ENCODE measurements around the gene RFX1. TPM values are rescaled to one million over a fixed set of nuclear protein-coding genes. Genes with fewer than 3 reads are reported as not detected.

Gene RFX1
- total RNA-seq, 1 donor from 2014 or later, result 19.9 TPM

GRCh38 chr19:13920940-13921747 lies 85.0 kb downstream of the RFX1 start:
- no peak for DNase-seq (ENCODE audit: low read depth, low spot score)
- Mint-ChIP-seq H3K4me1 (peaks cover 4% of the 10 kb centered on the region), H3K27ac (ENCODE audit: unreplicated experiment) (peak overlapping the region; percentile 69), H3K4me3 (no peak overlapping the region), H3K36me3 (ENCODE audit: low read depth) (peaks cover 34% of the 10 kb centered on the region), H3K27me3 (ENCODE audit: low read depth) (no peaks in the 10 kb centered on the region), H3K9me3 (peaks cover 3% of the 10 kb centered on the region)
- no peak for TF ChIP-seq CTCF (conservative IDR thresholded peaks at IDR 0.05)

GRCh38 chr19:13920524-13920923 lies 85.6 kb downstream of the RFX1 start:
- no peak overlapping the region for H3K4me3 Mint-ChIP-seq
- peaks cover 4% of the 10 kb centered on the region for H3K4me1 Mint-ChIP-seq
- peaks cover 32% of the 10 kb centered on the region for H3K36me3 Mint-ChIP-seq (ENCODE audit: low read depth)
- no peak for TF ChIP-seq CTCF (conservative IDR thresholded peaks at IDR 0.05)
- H3K9me3 Mint-ChIP-seq, result peaks cover 3% of the 10 kb centered on the region
- no peaks in the 10 kb centered on the region for H3K27me3 Mint-ChIP-seq (ENCODE audit: low read depth)
- H3K27ac Mint-ChIP-seq (ENCODE audit: unreplicated experiment), result no peak overlapping the region
- DNase-seq (ENCODE audit: low read depth, low spot score), result no peak

- Mint-ChIP-seq H3K36me3 (ENCODE audit: low read depth) (peaks cover 28% of the 10 kb centered on the region), H3K9me3 (peaks cover 3% of the 10 kb centered on the region), H3K27ac (ENCODE audit: unreplicated experiment) (no peak overlapping the region), H3K4me1 (peaks cover 4% of the 10 kb centered on the region), H3K4me3 (no peak overlapping the region), H3K27me3 (ENCODE audit: low read depth) (no peaks in the 10 kb centered on the region)
- TF ChIP-seq CTCF (conservative IDR thresholded peaks at IDR 0.05), result no peak
- DNase-seq (ENCODE audit: low read depth, low spot score), result no peak
These were observed 87.3 kb downstream of the RFX1 start for GRCh38 chr19:13918726-13919411.

- Mint-ChIP-seq H3K9me3 (peaks cover 3% of the 10 kb centered on the region), H3K36me3 (ENCODE audit: low read depth) (peaks cover 25% of the 10 kb centered on the region), H3K4me3 (no peak overlapping the region), H3K4me1 (peaks cover 4% of the 10 kb centered on the region), H3K27me3 (ENCODE audit: low read depth) (no peaks in the 10 kb centered on the region), H3K27ac (ENCODE audit: unreplicated experiment) (no peak overlapping the region)
- no peak for TF ChIP-seq CTCF (conservative IDR thresholded peaks at IDR 0.05)
- DNase-seq (ENCODE audit: low read depth, low spot score), result no peak
These were observed 88.2 kb downstream of the RFX1 start for GRCh38 chr19:13917888-13918406.

GRCh38 chr19:13914777-13915176 lies 91.3 kb downstream of the RFX1 start:
- no peak for DNase-seq (ENCODE audit: low read depth, low spot score)
- Mint-ChIP-seq H3K36me3 (ENCODE audit: low read depth) (peaks cover 5% of the 10 kb centered on the region), H3K4me1 (no peaks in the 10 kb centered on the region), H3K27ac (ENCODE audit: unreplicated experiment) (no peak overlapping the region), H3K9me3 (no peaks in the 10 kb centered on the region), H3K27me3 (ENCODE audit: low read depth) (no peaks in the 10 kb centered on the region), H3K4me3 (no peak overlapping the region)
- TF ChIP-seq CTCF (conservative IDR thresholded peaks at IDR 0.05), result no peak

Data from neural crest cell (in vitro differentiated cells).